ENCODE data around the gene ZNF2.

Gene ZNF2

GRCh38 chr2:95165371-95166064 is at the start of gene ZNF2:
Gene ZNF2, plus strand, starts transcription at chr2:95165809. Its CDS starts 10,418 bp downstream, at chr2:95176227.
- peak; percentile 94 to 97 for DNase-seq (ENCODE audit: low read depth in 2 of 2)

GRCh38 chr2:95121093-95121406 is 44.6 kb upstream of the ZNF2 start:
- DNase-seq (ENCODE audit: low read depth in 2 of 2): no peak

- DNase-seq (ENCODE audit: low read depth in 2 of 2): peak; percentile 91 to 92
These were observed 44.0 kb upstream of the ZNF2 start, which contains the start of gene MRPS5 for GRCh38 chr2:95121407-95122196. Gene MRPS5, minus strand, starts transcription at chr2:95121808. Its CDS starts 17 bp downstream, at chr2:95121791.

GRCh38 chr2:95122197-95122551 is 43.4 kb upstream of the ZNF2 start:
- no peak for DNase-seq (ENCODE audit: low read depth in 2 of 2)

GRCh38 chr2:95138702-95139101 is 26.9 kb upstream of the ZNF2 start:
- no peak for DNase-seq (ENCODE audit: low read depth in 2 of 2)

- DNase-seq (ENCODE audit: low read depth in 2 of 2): no peak
These were observed 21.8 kb upstream of the ZNF2 start for GRCh38 chr2:95143838-95144237.

- no peak for DNase-seq (ENCODE audit: low read depth in 2 of 2)
These were observed 16.1 kb upstream of the ZNF2 start for GRCh38 chr2:95149397-95149984.

- no peak for DNase-seq (ENCODE audit: low read depth in 2 of 2)
These were observed 7.2 kb upstream of the ZNF2 start for GRCh38 chr2:95158441-95158840.

- peak in 1 of 2 donors; percentile 22 for DNase-seq (ENCODE audit: low read depth in 2 of 2)
These were observed 6.6 kb upstream of the ZNF2 start for GRCh38 chr2:95158891-95159619.

GRCh38 chr2:95159690-95160449 is 5.7 kb upstream of the ZNF2 start, which contains the start of gene ZNF514:
Gene ZNF514, minus strand, starts transcription at chr2:95159848. Its CDS starts 6,595 bp downstream, at chr2:95153253.
- DNase-seq (ENCODE audit: low read depth in 2 of 2): peak; percentile 58 to 65

- DNase-seq (ENCODE audit: low read depth in 2 of 2): no peak
These were observed 609 bp upstream of the ZNF2 start for GRCh38 chr2:95165030-95165370.

GRCh38 chr2:95166065-95166763 is 605 bp downstream of the ZNF2 start:
- no peak for DNase-seq (ENCODE audit: low read depth in 2 of 2)

GRCh38 chr2:95171902-95172301 is 6.3 kb downstream of the ZNF2 start:
- DNase-seq (ENCODE audit: low read depth in 2 of 2): no peak

GRCh38 chr2:95174031-95174542 is 8.5 kb downstream of the ZNF2 start:
- no peak for DNase-seq (ENCODE audit: low read depth in 2 of 2)

- DNase-seq (ENCODE audit: low read depth in 2 of 2): no peak
These were observed 13.8 kb downstream of the ZNF2 start for GRCh38 chr2:95179451-95179850.

GRCh38 chr2:95181774-95182173 is 16.2 kb downstream of the ZNF2 start:
- no peak for DNase-seq (ENCODE audit: low read depth in 2 of 2)

GRCh38 chr2:95185197-95185596 is 19.6 kb downstream of the ZNF2 start:
- DNase-seq (ENCODE audit: low read depth in 2 of 2): no peak

- no peak for DNase-seq (ENCODE audit: low read depth in 2 of 2)
These were observed 20.4 kb downstream of the ZNF2 start for GRCh38 chr2:95185973-95186372.

- peak; percentile 36 to 37 for DNase-seq (ENCODE audit: low read depth in 2 of 2)
These were observed 27.3 kb downstream of the ZNF2 start for GRCh38 chr2:95192956-95193355.

- no peak for DNase-seq (ENCODE audit: low read depth in 2 of 2)
These were observed 38.3 kb downstream of the ZNF2 start for GRCh38 chr2:95203911-95204310.

- DNase-seq (ENCODE audit: low read depth in 2 of 2): no peak
These were observed 38.8 kb downstream of the ZNF2 start for GRCh38 chr2:95204396-95204795.
